Measurements from ENCODE around the gene NTNG2. TPM values are rescaled to one million over a fixed set of nuclear protein-coding genes. Genes with fewer than 3 reads are reported as not detected.

The NTNG2 gene
- total and polyA plus RNA-seq, 2 of the 13 experiments (the other 11 are each of a cell fraction or from before 2014, with no cell fraction given), result 0.02 to 0.36 TPM

- no TSS peak for BruUV-seq (replicated peaks)
- Histone ChIP-seq H3K4me3 (replicated peaks in 1 of 3; ENCODE audit: insufficient read depth in 1 of 3, low read depth in 2 of 3, low read length in 3 of 3) (no peak overlapping the region), H3K27me3 (ENCODE audit: control insufficient read depth in 1 of 2, insufficient read depth in 2 of 2, low read length in 2 of 2) (peaks cover 11 to 64% of the 10 kb centered on the region in 2 experiments; a peak in 4 of 5 replicates), H4K20me1 (ENCODE audit: insufficient read depth, low read length) (peaks cover 11% of the 10 kb centered on the region; the same call in 1 of the 2 replicates), H3K9ac (ENCODE audit: insufficient read depth, low read depth, low read length) (no peak overlapping the region), H3K79me2 (ENCODE audit: insufficient read depth, low read length) (no peaks in the 10 kb centered on the region), H3K27ac (ENCODE audit: extremely low read length, insufficient read depth, low read length) (no peak overlapping the region), H2AFZ (ENCODE audit: low read length) (no peak overlapping the region), H3K36me3 (replicated peaks in 1 of 2; ENCODE audit: control insufficient read depth in 1 of 2, insufficient read depth in 2 of 2, low read length in 2 of 2) (no peaks in the 10 kb centered on the region), H3K4me1 (ENCODE audit: insufficient read depth, low read length) (peaks cover 11% of the 10 kb centered on the region), H3K9me3 (ENCODE audit: low read length) (no peaks in the 10 kb centered on the region), H3K4me2 (ENCODE audit: low read depth, low read length) (no peak overlapping the region)
- intact Hi-C loops (cut with micrococcal nuclease; ENCODE audit: unreplicated experiment), result loop anchor here (5.0 kb wide), 2 partner anchors 71 to 169 kb away; partner anchors contain the start of gene TTF1
- CTCF ChIA-PET (ENCODE audit: low intra/inter-chr PET ratio, low total read pairs), result no interaction called here
- in situ Hi-C loops (cut with HindIII; ENCODE audit: extremely low pct_ligation_motif_present, low pct_unique_long_range_greater_than_20kb), result loop anchor here (25.0 kb wide), 1 partner anchor 651 kb away; no protein-coding TSS in a partner anchor
- 28% methylated on average over 15 of the region's 22 CpGs for WGBS (ENCODE audit: low lambda C conversion rate)
- DNase-seq (ENCODE audit: low spot score) (no peak), ATAC-seq (no peak), FAIRE-seq (no peak)
- POLR2A ChIA-PET, result no interaction called here
- no peak for TF ChIP-seq ARID5B (CRISPR knock-in tag; IDR thresholded peaks at IDR 0.05)
- no peak for TF ChIP-seq PRDM15 (CRISPR knock-in tag; IDR thresholded peaks at IDR 0.05)
- TF ChIP-seq ZNF709 (CRISPR knock-in tag; IDR thresholded peaks at IDR 0.05), result no peak
- TF ChIP-seq ZNF512 (CRISPR knock-in tag; IDR thresholded peaks at IDR 0.05), result no peak
- no peak for TF ChIP-seq ZNF101 (CRISPR knock-in tag; IDR thresholded peaks at IDR 0.05; ENCODE audit: borderline replicate concordance, low read depth)
- no peak for TF ChIP-seq AKAP8 (CRISPR knock-in tag; IDR thresholded peaks at IDR 0.05)
- TF ChIP-seq ZBTB43 (CRISPR knock-in tag; conservative IDR thresholded peaks at IDR 0.05), result no peak
- no peak for TF ChIP-seq MAFK (conservative IDR thresholded peaks at IDR 0.05 in 1 of 2, IDR thresholded peaks at IDR 0.05 in 1 of 2; ENCODE audit: low read length in 2 of 2)
- no peak for TF ChIP-seq NFYB (CRISPR knock-in tag; IDR thresholded peaks at IDR 0.05)
- no peak for TF ChIP-seq ZNF446 (CRISPR knock-in tag; IDR thresholded peaks at IDR 0.05)
- no peak for TF ChIP-seq ZNF839 (CRISPR knock-in tag; IDR thresholded peaks at IDR 0.05; ENCODE audit: borderline replicate concordance)
- no peak for TF ChIP-seq SIN3B (IDR thresholded peaks at IDR 0.05; ENCODE audit: low read length)
These were observed 76.4 kb downstream of the NTNG2 start for GRCh38 chr9:132238026-132238972.

Data from HepG2 (cell line).